GM12801 (cell line): ENCODE measurements around the gene CHCHD6.

ENCODE experiments used
- TF ChIP-seq, protein P1 (sequence below): IDR thresholded peaks from one replicate; pipeline ENCODE4 v1.5.1; 2011; ENCODE audit warnings: control low read depth; ENCODE audit not compliant: insufficient read length; ENCODE audit errors: extremely low read depth

Gene CHCHD6

DNA sequence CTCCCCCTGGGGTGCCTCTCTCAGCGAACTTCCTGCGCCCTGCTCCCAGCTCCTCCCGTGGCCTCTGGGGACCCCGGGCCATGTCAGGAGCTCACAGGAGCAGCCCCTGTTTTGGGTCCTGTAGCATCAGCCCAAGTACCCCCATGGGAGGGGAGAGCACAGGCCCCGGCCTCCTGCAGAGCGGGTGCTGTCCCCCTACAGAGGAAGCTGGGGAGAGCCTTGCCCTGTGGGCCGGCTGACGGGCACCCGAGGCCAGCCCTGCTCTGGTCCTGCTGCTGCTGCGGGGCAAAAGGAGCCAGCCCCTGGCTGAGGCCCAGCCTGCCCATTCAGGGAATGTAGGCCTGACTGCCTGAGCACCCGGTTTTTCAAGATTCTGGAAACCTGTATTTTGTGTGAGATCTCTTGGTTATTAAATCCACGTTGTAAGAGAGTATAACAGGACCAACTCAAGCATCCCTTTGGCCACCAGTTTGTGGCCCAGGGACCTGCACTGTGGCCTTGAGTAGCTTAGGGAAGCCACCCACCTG, 291.3 kb downstream of the CHCHD6 start:
- TF ChIP-seq, protein P1, sequence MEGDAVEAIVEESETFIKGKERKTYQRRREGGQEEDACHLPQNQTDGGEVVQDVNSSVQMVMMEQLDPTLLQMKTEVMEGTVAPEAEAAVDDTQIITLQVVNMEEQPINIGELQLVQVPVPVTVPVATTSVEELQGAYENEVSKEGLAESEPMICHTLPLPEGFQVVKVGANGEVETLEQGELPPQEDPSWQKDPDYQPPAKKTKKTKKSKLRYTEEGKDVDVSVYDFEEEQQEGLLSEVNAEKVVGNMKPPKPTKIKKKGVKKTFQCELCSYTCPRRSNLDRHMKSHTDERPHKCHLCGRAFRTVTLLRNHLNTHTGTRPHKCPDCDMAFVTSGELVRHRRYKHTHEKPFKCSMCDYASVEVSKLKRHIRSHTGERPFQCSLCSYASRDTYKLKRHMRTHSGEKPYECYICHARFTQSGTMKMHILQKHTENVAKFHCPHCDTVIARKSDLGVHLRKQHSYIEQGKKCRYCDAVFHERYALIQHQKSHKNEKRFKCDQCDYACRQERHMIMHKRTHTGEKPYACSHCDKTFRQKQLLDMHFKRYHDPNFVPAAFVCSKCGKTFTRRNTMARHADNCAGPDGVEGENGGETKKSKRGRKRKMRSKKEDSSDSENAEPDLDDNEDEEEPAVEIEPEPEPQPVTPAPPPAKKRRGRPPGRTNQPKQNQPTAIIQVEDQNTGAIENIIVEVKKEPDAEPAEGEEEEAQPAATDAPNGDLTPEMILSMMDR, result no peak

DNA sequence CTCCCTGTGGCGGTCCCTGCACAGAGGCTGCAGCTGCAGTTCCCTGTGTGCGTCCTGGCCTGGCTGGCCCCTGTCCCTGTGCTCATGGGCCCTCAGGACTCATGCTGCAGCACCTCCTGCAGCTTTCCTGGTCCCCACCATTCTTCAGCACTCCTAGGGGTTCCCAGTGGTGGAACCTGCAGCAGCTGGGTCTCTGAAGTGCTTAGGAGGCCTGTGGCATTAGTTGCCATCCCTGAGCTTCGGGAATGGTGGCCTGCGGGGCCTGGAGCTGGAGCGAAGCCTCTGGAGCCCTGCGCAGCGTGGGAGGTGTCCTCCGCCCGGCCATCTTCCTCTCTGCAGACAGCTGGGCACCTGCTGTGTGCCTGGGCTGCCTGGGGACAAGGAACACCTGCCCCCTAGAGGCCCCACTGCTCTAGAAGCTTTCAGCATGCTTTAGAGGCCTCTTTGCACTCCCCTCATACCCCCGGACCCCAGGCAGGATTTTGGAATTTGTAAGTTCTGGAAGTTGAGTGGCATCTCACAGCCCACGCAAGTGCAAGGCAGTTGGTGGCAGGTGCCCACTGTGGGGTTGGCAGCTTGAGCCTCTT, 292.0 kb downstream of the CHCHD6 start:
- TF ChIP-seq, protein P1, result no peak

DNA sequence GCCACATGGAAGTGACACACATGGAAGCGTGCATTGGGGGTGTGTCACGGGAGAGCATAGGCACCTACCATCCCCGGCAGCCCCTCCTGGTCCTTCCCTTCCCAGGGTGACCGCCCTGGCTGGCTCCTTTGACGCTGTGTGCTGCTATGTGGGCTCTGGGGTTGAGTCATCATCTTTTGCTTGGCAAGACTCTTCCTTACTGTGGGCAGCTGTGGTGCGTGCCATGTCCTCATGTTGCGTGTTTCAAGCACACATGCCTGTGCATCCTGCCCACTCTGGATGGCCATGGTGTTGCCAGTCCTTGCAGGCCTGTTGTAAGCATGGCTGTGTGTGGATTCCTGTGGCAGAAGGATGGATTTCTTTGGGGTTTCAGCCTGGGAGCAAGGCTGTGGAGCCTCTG, 292.9 kb downstream of the CHCHD6 start:
- TF ChIP-seq, protein P1, result no peak

DNA sequence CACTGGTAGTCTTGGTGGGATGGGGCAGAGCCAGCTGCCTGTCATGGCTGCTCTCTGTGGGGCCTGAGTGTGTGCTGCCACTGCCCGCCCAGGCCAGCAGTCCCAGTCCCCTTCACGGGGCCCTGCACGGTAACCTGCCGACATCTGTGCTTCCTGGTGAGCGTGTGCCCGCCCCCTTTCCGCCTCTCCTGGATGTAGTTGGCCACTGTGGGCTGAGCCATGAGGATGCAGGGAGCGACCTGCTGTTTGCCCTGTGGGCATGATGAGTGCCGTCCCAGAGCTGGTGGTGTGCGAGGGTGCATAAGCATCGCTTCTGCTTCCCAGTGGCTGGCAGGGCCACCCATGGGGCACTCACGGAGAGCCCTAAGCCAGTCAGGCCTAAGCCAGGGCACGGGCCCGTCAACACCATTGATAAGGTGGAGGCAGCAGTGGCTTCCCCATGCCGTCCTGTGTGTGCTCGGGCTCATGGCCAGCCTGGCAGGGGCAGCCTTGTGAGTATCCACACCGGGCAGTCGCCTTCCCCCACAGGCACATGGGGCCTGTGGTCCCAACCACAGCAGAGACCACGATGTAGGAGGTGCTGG, 293.5 kb downstream of the CHCHD6 start:
- TF ChIP-seq, protein P1, result no peak

DNA sequence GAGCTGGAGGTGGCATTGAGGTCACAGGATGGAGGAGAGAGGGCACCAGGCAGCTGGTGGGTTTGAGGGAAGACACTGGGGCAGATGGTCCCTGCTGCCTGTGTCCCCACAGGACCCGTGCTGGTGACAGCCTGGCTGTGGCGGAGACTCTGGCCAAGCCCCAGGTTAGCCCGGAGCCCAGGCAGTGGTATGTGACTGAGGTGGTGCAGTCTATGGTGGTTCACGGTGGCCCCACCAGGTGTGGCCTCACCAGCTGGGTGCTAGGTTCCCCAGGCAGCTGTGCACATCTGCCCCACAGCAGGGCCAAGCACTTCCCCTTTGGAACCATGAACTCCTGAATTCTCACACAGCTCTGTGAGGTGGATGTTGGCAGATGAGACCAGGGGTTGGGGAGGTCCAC, 294.3 kb downstream of the CHCHD6 start:
- TF ChIP-seq, protein P1, result no peak

DNA sequence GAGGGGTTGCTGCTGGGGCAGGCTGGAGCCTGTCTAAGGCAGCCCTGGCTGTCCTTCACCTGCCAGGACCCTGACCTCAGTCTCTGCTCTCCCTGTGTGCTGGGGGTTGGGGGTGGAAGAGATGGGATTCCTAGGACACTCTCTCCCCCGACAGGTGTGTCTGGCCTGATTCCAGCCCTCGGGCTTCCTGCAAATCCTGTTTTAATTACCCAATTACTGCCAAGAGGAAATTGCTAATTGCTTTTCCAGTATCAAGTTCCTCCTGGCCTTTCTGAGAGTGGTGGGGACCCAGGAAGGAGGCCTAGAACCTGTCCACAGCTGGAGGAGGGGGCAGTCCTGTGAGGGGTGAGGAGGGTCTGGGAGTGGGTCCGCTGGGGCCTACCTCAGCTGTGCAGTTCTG, 294.7 kb downstream of the CHCHD6 start:
- TF ChIP-seq, protein P1, result no peak

DNA sequence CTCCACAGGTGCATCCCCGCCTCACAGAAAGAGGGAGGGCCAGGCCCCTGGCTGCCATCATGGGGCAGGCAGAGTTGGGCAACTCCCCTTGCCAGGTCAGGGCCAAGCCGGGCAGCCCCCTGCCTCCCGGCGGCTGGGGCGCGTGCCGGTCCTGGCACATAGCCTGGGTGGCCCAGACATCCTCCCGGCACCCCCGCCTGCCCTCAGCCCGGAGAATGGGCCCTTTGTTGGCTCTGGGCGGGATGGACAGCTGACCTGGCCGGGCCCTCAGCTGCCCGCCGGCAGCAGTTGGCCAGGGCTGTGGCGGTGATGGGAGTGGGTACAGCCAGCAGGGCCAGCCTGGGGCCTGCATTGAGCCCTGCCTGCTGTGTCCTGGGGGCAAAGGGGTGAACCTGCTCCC, 295.3 kb downstream of the CHCHD6 start:
- TF ChIP-seq, protein P1, result no peak
